ENCODE measurements around the gene ALG11. TPM values are rescaled to one million over a fixed set of nuclear protein-coding genes. Genes with fewer than 3 reads are reported as not detected.
"Not testable (repeated sequence)": the region's sequence is repeated elsewhere in the genome, so short reads cannot be mapped to it uniquely, and the experiment has no call there.

Gene ALG11
- total RNA-seq, 1 donor from 2014 or later, result 65.7 TPM

- H3K9me3 Mint-ChIP-seq, result peaks cover 55% of the 10 kb centered on the region
- H3K4me1 Mint-ChIP-seq, result no peaks in the 10 kb centered on the region
- no peak overlapping the region for H3K4me3 Mint-ChIP-seq
- no peaks in the 10 kb centered on the region for H3K27me3 Mint-ChIP-seq (ENCODE audit: low read depth)
- H3K36me3 Mint-ChIP-seq, result peaks cover 79% of the 10 kb centered on the region
- no peak overlapping the region for H3K27ac Mint-ChIP-seq
- DNase-seq (ENCODE audit: low spot score in 2 of 2, unreplicated experiment in 2 of 2), result no peak
- TF ChIP-seq CTCF (IDR thresholded peaks at IDR 0.05; ENCODE audit: unreplicated experiment), result no peak
These were observed 13.5 kb downstream of the ALG11 start for GRCh38 chr13:52025475-52026245.

- Mint-ChIP-seq H3K9me3 (peaks cover 58% of the 10 kb centered on the region), H3K27ac (no peak overlapping the region), H3K36me3 (peaks cover 78% of the 10 kb centered on the region), H3K4me1 (no peaks in the 10 kb centered on the region), H3K27me3 (ENCODE audit: low read depth) (no peaks in the 10 kb centered on the region), H3K4me3 (no peak overlapping the region)
- no peak for DNase-seq (ENCODE audit: low spot score in 2 of 2, unreplicated experiment in 2 of 2)
- no peak for TF ChIP-seq CTCF (IDR thresholded peaks at IDR 0.05; ENCODE audit: unreplicated experiment)
These were observed 14.0 kb downstream of the ALG11 start for GRCh38 chr13:52026246-52026626.

GRCh38 chr13:52027832-52028231 lies 15.6 kb downstream of the ALG11 start:
- Mint-ChIP-seq H3K36me3 (peaks cover 74% of the 10 kb centered on the region), H3K9me3 (peaks cover 58% of the 10 kb centered on the region), H3K4me1 (peaks cover 4% of the 10 kb centered on the region), H3K27ac (no peak overlapping the region), H3K27me3 (ENCODE audit: low read depth) (no peaks in the 10 kb centered on the region), H3K4me3 (no peak overlapping the region)
- no peak for DNase-seq (ENCODE audit: low spot score in 2 of 2, unreplicated experiment in 2 of 2)
- no peak for TF ChIP-seq CTCF (IDR thresholded peaks at IDR 0.05; ENCODE audit: unreplicated experiment)

GRCh38 chr13:52029569-52029968 lies 17.4 kb downstream of the ALG11 start:
- H3K4me1 Mint-ChIP-seq, result peaks cover 4% of the 10 kb centered on the region
- no peak for TF ChIP-seq CTCF (IDR thresholded peaks at IDR 0.05; ENCODE audit: unreplicated experiment)
- no peak overlapping the region for H3K4me3 Mint-ChIP-seq
- no peak for DNase-seq (ENCODE audit: low spot score in 2 of 2, unreplicated experiment in 2 of 2)
- peaks cover 64% of the 10 kb centered on the region for H3K36me3 Mint-ChIP-seq
- H3K27me3 Mint-ChIP-seq (ENCODE audit: low read depth), result no peaks in the 10 kb centered on the region
- no peak overlapping the region for H3K27ac Mint-ChIP-seq
- H3K9me3 Mint-ChIP-seq, result peaks cover 55% of the 10 kb centered on the region

GRCh38 chr13:52030401-52030800 lies 18.2 kb downstream of the ALG11 start:
- not testable (repeated sequence) for H3K27ac Mint-ChIP-seq; DNase-seq (ENCODE audit: low spot score in 2 of 2, unreplicated experiment in 2 of 2); H3K27me3 Mint-ChIP-seq (ENCODE audit: low read depth); H3K4me3 Mint-ChIP-seq
- H3K4me1 Mint-ChIP-seq, result peaks cover 11% of the 10 kb centered on the region
- H3K9me3 Mint-ChIP-seq, result peaks cover 51% of the 10 kb centered on the region
- H3K36me3 Mint-ChIP-seq, result peaks cover 56% of the 10 kb centered on the region

GRCh38 chr13:52033039-52033438 lies 20.8 kb downstream of the ALG11 start:
- no peak for TF ChIP-seq CTCF (IDR thresholded peaks at IDR 0.05; ENCODE audit: unreplicated experiment)
- Mint-ChIP-seq H3K27ac (no peak overlapping the region), H3K9me3 (peaks cover 33% of the 10 kb centered on the region), H3K4me3 (no peak overlapping the region), H3K27me3 (ENCODE audit: low read depth) (no peaks in the 10 kb centered on the region), H3K4me1 (peaks cover 14% of the 10 kb centered on the region), H3K36me3 (peaks cover 38% of the 10 kb centered on the region)
- no peak for DNase-seq (ENCODE audit: low spot score in 2 of 2, unreplicated experiment in 2 of 2)

Measured in mesothelial cell of epicardium (in vitro differentiated cells).